OCI-LY3 (cell line): ENCODE data around the gene ZNF85.

Source experiments
- H2AFZ ChIP-seq: fragments of 200-600, 300-600 bp; shearing (Covaris generic); 2 replicates; pipeline ENCODE4 v1.6.0; 2014; ENCODE audit warnings: antibody characterized with exemption, low read depth, low read length
- H3K27ac ChIP-seq: fragments of 200-600, 300-600 bp; sonication (generic); 2 replicates; pipeline ENCODE4 v1.5.1; 2014; ENCODE audit warnings: mild to moderate bottlenecking, low read length, moderate library complexity, mixed read lengths
- H3K27me3 ChIP-seq: fragments of 200-600, 300-600 bp; sonication (generic); 2 replicates; pipeline ENCODE4 v1.6.1; 2014; ENCODE audit warnings: low read depth, low read length, mixed read lengths
- H3K36me3 ChIP-seq: fragments of 200-600, 300-600 bp; sonication (generic); replicated peaks from 2 replicates; pipeline ENCODE3; 2014; ENCODE audit warnings: low read depth, low read length, mixed read lengths
- H3K4me1 ChIP-seq: fragments of 300-600, 200-600 bp; sonication (generic); 2 replicates; pipeline ENCODE4 v1.6.1; 2014; ENCODE audit warnings: low read length, mixed read lengths
- H3K4me2 ChIP-seq: fragments of 200-600, 300-600 bp; sonication (generic); 2 replicates; pipeline ENCODE4 v1.6.1; 2014; ENCODE audit warnings: low read length, mixed read lengths
- H3K4me3 ChIP-seq: fragments of 300-600, 200-600 bp; sonication (generic); 2 replicates; pipeline ENCODE4 v1.5.1; 2014; ENCODE audit warnings: antibody characterized with exemption, mild to moderate bottlenecking, low read length, moderate library complexity
- H3K79me2 ChIP-seq: fragments of 300-600, 200-600 bp; shearing (Covaris generic); 2 replicates; pipeline ENCODE4 v1.6.1; 2014; ENCODE audit warnings: mild to moderate bottlenecking, low read length, mixed read lengths
- H3K9ac ChIP-seq: fragments of 300-600, 200-600 bp; shearing (Covaris generic); 2 replicates; pipeline ENCODE4 v1.6.0; 2014; ENCODE audit warnings: mild to moderate bottlenecking, low read length, moderate library complexity
- H3K9me3 ChIP-seq: fragments of 200-600, 300-600 bp; shearing (Covaris generic); 2 replicates; pipeline ENCODE4 v1.6.1; 2014; ENCODE audit warnings: low read length, mixed read lengths; ENCODE audit not compliant: insufficient read depth
- H4K20me1 ChIP-seq: fragments of 200-600, 300-600 bp; sonication (generic); 2 replicates; pipeline ENCODE4 v1.6.1; 2016; ENCODE audit warnings: low read length, mixed read lengths; ENCODE audit not compliant: insufficient read depth
- EZH2phosphoT487 ChIP-seq: fragments of 200-600 bp; shearing (Covaris generic); IDR thresholded peaks from 2 replicates; pipeline ENCODE4 v1.6.1; 2018; ENCODE audit warnings: antibody characterized with exemption, mixed run types, low read depth
- TF ChIP-seq, protein P1 (sequence below): fragments of 200-600, 300-600 bp; sonication (generic); IDR thresholded peaks from 2 replicates; pipeline ENCODE4 v1.5.1; 2014; ENCODE audit warnings: antibody characterized with exemption, low read length, low read depth

The ZNF85 gene

GRCh38 chr19:20999731-21000352 is 76.8 kb downstream of the ZNF85 start:
- Histone ChIP-seq H3K9ac (no peak overlapping the region), H4K20me1 (no peaks in the 10 kb centered on the region), H2AFZ (no peak overlapping the region), H3K36me3 (no peaks in the 10 kb centered on the region), H3K27me3 (no peaks in the 10 kb centered on the region), H3K4me1 (no peaks in the 10 kb centered on the region), H3K79me2 (no peaks in the 10 kb centered on the region), H3K4me2 (no peak overlapping the region), H3K27ac (no peak overlapping the region), H3K4me3 (no peak overlapping the region), H3K9me3 (peaks cover 3% of the 10 kb centered on the region; the same call in 1 of the 2 replicates)
- TF ChIP-seq, protein P1, sequence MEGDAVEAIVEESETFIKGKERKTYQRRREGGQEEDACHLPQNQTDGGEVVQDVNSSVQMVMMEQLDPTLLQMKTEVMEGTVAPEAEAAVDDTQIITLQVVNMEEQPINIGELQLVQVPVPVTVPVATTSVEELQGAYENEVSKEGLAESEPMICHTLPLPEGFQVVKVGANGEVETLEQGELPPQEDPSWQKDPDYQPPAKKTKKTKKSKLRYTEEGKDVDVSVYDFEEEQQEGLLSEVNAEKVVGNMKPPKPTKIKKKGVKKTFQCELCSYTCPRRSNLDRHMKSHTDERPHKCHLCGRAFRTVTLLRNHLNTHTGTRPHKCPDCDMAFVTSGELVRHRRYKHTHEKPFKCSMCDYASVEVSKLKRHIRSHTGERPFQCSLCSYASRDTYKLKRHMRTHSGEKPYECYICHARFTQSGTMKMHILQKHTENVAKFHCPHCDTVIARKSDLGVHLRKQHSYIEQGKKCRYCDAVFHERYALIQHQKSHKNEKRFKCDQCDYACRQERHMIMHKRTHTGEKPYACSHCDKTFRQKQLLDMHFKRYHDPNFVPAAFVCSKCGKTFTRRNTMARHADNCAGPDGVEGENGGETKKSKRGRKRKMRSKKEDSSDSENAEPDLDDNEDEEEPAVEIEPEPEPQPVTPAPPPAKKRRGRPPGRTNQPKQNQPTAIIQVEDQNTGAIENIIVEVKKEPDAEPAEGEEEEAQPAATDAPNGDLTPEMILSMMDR: no peak
- TF ChIP-seq EZH2phosphoT487: no peak
